Erythroblast (primary cell): ENCODE data around the gene DNHD1.

Experiments
- GATA1 ChIP-seq: IDR thresholded peaks from 2 replicates; pipeline ENCODE4 v1.6.1; 2011; ENCODE audit warnings: low read depth, mild to moderate bottlenecking, control low read depth, low read length, moderate library complexity
- POLR2A ChIP-seq: IDR thresholded peaks from 2 replicates; pipeline ENCODE4 v1.6.1; 2011; ENCODE audit warnings: mild to moderate bottlenecking, low read length

- TF ChIP-seq POLR2A (peak; percentile 8), GATA1 (no peak)
These were observed 119.0 kb downstream of the DNHD1 start for GRCh38 chr11:6615882-6616585.
